ENCODE measurements around the gene MZF1.

The MZF1 gene

GRCh38 chr19:58569943-58570670 lies 3.0 kb downstream of the MZF1 start:
- no peak for DNase-seq (ENCODE audit: low spot score)

GRCh38 chr19:58569191-58569942 lies 3.8 kb downstream of the MZF1 start:
- no peak for DNase-seq (ENCODE audit: low spot score)

- DNase-seq (ENCODE audit: low spot score): no peak
Measured at GRCh38 chr19:58568453-58569130, 4.5 kb downstream of the MZF1 start.

- no peak for DNase-seq (ENCODE audit: low spot score)
Measured at GRCh38 chr19:58566989-58567388, 6.1 kb downstream of the MZF1 start.

- no peak for DNase-seq (ENCODE audit: low spot score)
Measured at GRCh38 chr19:58563823-58564222, 9.3 kb downstream of the MZF1 start.

GRCh38 chr19:58563034-58563573 lies 10.0 kb downstream of the MZF1 start:
- no peak for DNase-seq (ENCODE audit: low spot score)

- no peak for DNase-seq (ENCODE audit: low spot score)
Measured at GRCh38 chr19:58562122-58563033, 10.8 kb downstream of the MZF1 start.

GRCh38 chr19:58561373-58562121 lies 11.6 kb downstream of the MZF1 start:
- no peak for DNase-seq (ENCODE audit: low spot score)

- no peak for DNase-seq (ENCODE audit: low spot score)
Measured at GRCh38 chr19:58560921-58561320, 12.2 kb downstream of the MZF1 start.

- DNase-seq (ENCODE audit: low spot score): no peak
Measured at GRCh38 chr19:58560007-58560887, 12.9 kb downstream of the MZF1 start.

GRCh38 chr19:58559275-58560006 lies 13.7 kb downstream of the MZF1 start:
- DNase-seq (ENCODE audit: low spot score): peak; percentile 90

- peak; percentile 98 for DNase-seq (ENCODE audit: low spot score)
Measured at GRCh38 chr19:58558623-58559274, 14.4 kb downstream of the MZF1 start.

- no peak for DNase-seq (ENCODE audit: low spot score)
Measured at GRCh38 chr19:58558066-58558622, 15.0 kb downstream of the MZF1 start, which contains the start of gene UBE2M. TSS of gene UBE2M (minus strand) at chr19:58558611. CDS start at chr19:58558381, 230 bp downstream.

- no peak for DNase-seq (ENCODE audit: low spot score)
Measured at GRCh38 chr19:58557221-58558065, 15.7 kb downstream of the MZF1 start.

GRCh38 chr19:58556622-58557220 lies 16.4 kb downstream of the MZF1 start:
- DNase-seq (ENCODE audit: low spot score): no peak

- DNase-seq (ENCODE audit: low spot score): no peak
Measured at GRCh38 chr19:58555920-58556621, 17.1 kb downstream of the MZF1 start.

All from putamen (tissue), 1 donor.